GM18951 (cell line): ENCODE measurements around the gene SLC4A3.

Experiments used
- POLR2A ChIP-seq: IDR thresholded peaks from 4 replicates; pipeline ENCODE4 v1.6.1; 2011; ENCODE audit warnings: mild to moderate bottlenecking; ENCODE audit not compliant: insufficient read length, insufficient read depth; ENCODE audit errors: extremely low read depth
- in situ Hi-C: fragments of 300-500 bp; cut with MboI; formaldehyde crosslinking; loops from one replicate; pipeline ENCODE4 v1.12.0; 2022; ENCODE audit warnings: low sequenced_read_pairs, mixed read lengths, inconsistent platforms; ENCODE audit not compliant: unreplicated experiment

SLC4A3 gene

GRCh38 chr2:219627103-219628100 lies at the start of gene SLC4A3:
SLC4A3 (plus strand) TSS chr2:219627630; CDS start chr2:219627993, 363 bp downstream.
- TF ChIP-seq POLR2A, result no peak
- in situ Hi-C loops, result no loop called here

- in situ Hi-C loops, result no loop called here
- TF ChIP-seq POLR2A, result no peak
Measured at GRCh38 chr2:219578811-219579613, 48.4 kb upstream of the SLC4A3 start.

- no peak for TF ChIP-seq POLR2A
- in situ Hi-C loops, result no loop called here
Measured at GRCh38 chr2:219581346-219581745, 46.1 kb upstream of the SLC4A3 start.

GRCh38 chr2:219591091-219591490 lies 36.3 kb upstream of the SLC4A3 start:
- no peak for TF ChIP-seq POLR2A
- in situ Hi-C loops, result no loop called here

- in situ Hi-C loops, result no loop called here
- TF ChIP-seq POLR2A, result no peak
Measured at GRCh38 chr2:219592736-219593135, 34.7 kb upstream of the SLC4A3 start.

GRCh38 chr2:219593154-219593553 lies 34.3 kb upstream of the SLC4A3 start:
- no peak for TF ChIP-seq POLR2A

GRCh38 chr2:219595256-219595655 lies 32.2 kb upstream of the SLC4A3 start:
- in situ Hi-C loops, result no loop called here
- no peak for TF ChIP-seq POLR2A

More at GRCh38 chr2:219593154-219593553, 34.3 kb upstream of the SLC4A3 start:
- in situ Hi-C loops, result no loop called here

GRCh38 chr2:219596954-219597551 lies 30.4 kb upstream of the SLC4A3 start:
- in situ Hi-C loops, result no loop called here
- TF ChIP-seq POLR2A, result no peak

- in situ Hi-C loops, result no loop called here
- TF ChIP-seq POLR2A, result peak; percentile 97
Measured at GRCh38 chr2:219597552-219598307, 29.7 kb upstream of the SLC4A3 start, which contains the start of gene STK11IP. STK11IP (plus strand) TSS chr2:219597857; CDS start chr2:219598120, 263 bp downstream.

GRCh38 chr2:219598308-219599078 lies 28.9 kb upstream of the SLC4A3 start:
- in situ Hi-C loops, result no loop called here

GRCh38 chr2:219603771-219604170 lies 23.7 kb upstream of the SLC4A3 start:
- in situ Hi-C loops, result no loop called here
- no peak for TF ChIP-seq POLR2A

More at GRCh38 chr2:219598308-219599078, 28.9 kb upstream of the SLC4A3 start:
- peak; percentile 5 for TF ChIP-seq POLR2A

- no peak for TF ChIP-seq POLR2A
- in situ Hi-C loops, result no loop called here
Measured at GRCh38 chr2:219605607-219605954, 21.8 kb upstream of the SLC4A3 start.
